ENCODE results near the gene C6orf136.

DNA sequence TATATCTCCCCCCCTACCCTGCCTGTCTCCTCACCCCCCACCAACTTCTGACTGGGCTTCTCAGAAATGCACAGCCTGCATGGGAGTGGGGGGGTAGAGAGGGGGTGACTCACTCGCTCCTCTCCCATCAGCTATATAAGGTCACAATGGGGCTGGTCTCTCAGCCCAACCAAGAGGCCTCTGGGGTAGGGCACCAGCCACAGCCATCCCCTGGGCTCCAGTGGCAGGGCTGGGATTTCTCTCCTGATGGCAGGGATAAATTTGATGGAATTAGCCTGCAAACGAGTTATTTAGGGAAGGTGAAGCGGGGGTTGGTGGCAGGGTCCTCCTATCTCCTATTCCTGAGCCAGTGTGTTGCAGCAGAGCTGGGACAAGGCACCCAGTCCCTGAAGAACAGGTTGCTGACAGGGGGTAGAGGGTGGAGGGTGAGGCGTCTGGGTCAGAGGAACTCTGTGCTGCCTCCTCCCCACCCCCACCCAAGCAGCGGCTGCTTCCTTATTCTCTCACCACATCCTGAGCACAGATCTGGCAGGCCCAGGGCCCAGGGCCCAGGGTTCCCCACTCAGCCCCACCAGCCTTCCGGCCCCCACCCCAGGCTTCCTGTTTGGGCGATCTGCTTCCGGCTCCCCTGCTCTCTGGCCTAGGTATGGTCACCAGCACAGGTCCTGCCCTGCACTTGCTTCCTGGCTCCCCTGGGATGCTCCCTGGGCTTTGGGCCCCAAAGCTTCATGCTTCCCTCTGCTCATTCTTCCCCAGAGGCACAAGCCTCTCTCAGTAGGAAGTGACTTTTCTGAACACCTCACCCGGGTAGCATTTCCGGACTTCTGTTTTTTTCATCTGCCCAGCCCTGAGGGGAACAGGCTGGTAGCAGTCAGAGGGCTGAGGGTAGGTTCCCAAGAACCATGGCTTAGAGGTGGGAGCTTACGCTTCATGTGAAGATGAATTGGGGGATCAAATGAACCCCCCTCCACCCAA, 35.5 kb downstream of the C6orf136 start:
- no peak for TF ChIP-seq EZH2 (IDR thresholded peaks at IDR 0.05; ENCODE audit: insufficient read depth, poor library complexity, severe bottlenecking)
- no peak for TF ChIP-seq EZH2phosphoT487 (IDR thresholded peaks at IDR 0.05; ENCODE audit: insufficient read depth, low read depth)
